ENCODE data around the gene NIPA2.

GRCh38 chr15:22887157-22887951 is 48.9 kb downstream of the NIPA2 start:
- no peak for TF ChIP-seq EZH2 (IDR thresholded peaks at IDR 0.05; ENCODE audit: borderline replicate concordance, low read depth, low read length, severe bottlenecking)
- no peak for TF ChIP-seq CTCF (IDR thresholded peaks at IDR 0.05; ENCODE audit: borderline replicate concordance, extremely low read depth, low read length, poor library complexity, severe bottlenecking)
